Transverse colon (tissue), 4 donors: ENCODE measurements around the gene EIF4E2. TPM values are rescaled to one million over a fixed set of nuclear protein-coding genes. Genes with fewer than 3 reads are reported as not detected.
A peak's percentile ranks its signal among the peaks of the same experiment; 100 is the strongest.

Experiments
- DNase-seq: peaks from one replicate; pipeline ENCODE4 v3.0.0-alpha.2; 2019
- H3K27ac ChIP-seq, 4 donors: fragments of 200-600 bp; sonication (generic); 2 replicates each; pipeline ENCODE4 v1.5.1; 2016 to 2018; ENCODE audit warnings: inconsistent platforms in 4 of 4
- H3K27me3 ChIP-seq: fragments of 200-600 bp; sonication (generic); 2 replicates; pipeline ENCODE4 v1.5.1; 2017; ENCODE audit warnings: inconsistent platforms
- H3K36me3 ChIP-seq, 4 donors: fragments of 200-600 bp; sonication (generic); 2 replicates each; pipeline ENCODE4 v1.5.1; 2017 to 2019; ENCODE audit warnings: inconsistent platforms in 4 of 4
- H3K4me1 ChIP-seq, 4 donors: fragments of 200-600 bp; sonication (generic); 2 replicates each; pipeline ENCODE4 v1.5.1; 2017 to 2020; ENCODE audit warnings: inconsistent platforms in 4 of 4
- H3K4me3 ChIP-seq, 4 donors: fragments of 200-600 bp; sonication (generic); 1 replicate in 1 of 4; 2 replicates in 3 of 4; pipeline versions ENCODE4 v1.5.1 to v1.6.1; 2017 to 2019; ENCODE audit warnings: inconsistent platforms in 4 of 4
- H3K9me3 ChIP-seq, 2 donors: fragments of 200-600 bp; sonication (generic); 2 replicates each; pipeline ENCODE4 v1.5.1; 2017 to 2019; ENCODE audit warnings: inconsistent platforms in 2 of 2
- EP300 ChIP-seq: sonication (generic); formaldehyde crosslinking; IDR thresholded peaks from one replicate; pipeline ENCODE4 v1.6.1; 2017; ENCODE audit warnings: antibody characterized with exemption, low read depth
- POLR2A ChIP-seq: fragments of 450-650 bp; IDR thresholded peaks from one replicate; pipeline ENCODE4 v1.6.1; 2016; ENCODE audit warnings: antibody characterized with exemption, mild to moderate bottlenecking, moderate library complexity
- POLR2AphosphoS5 ChIP-seq, 3 donors: sonication (generic); formaldehyde crosslinking; IDR thresholded peaks; one replicate each; pipeline ENCODE4 v1.6.1; 2016; ENCODE audit warnings: antibody characterized with exemption in 3 of 3
- WGBS, 2 donors: methylation state at CpG; one replicate each; pipeline ENCODE4 v1.1.5; 2018; ENCODE audit warnings: low coverage in 1 of 2; 5-methylcytosine and 5-hydroxymethylcytosine counted together
- in situ Hi-C, 4 donors: fragments of 200-750 bp; cut with MboI; loops; one replicate each; pipeline versions ENCODE4 v1.15.0 to v1.15.1; 2017; ENCODE audit warnings: low sequenced_read_pairs in 3 of 4, low pct_ligation_motif_present in 1 of 4, low pct_unique_long_range_greater_than_20kb in 1 of 4
- intact Hi-C: fragments of 100-400 bp; cut with DNase I; formaldehyde crosslinking; loops from one replicate; pipeline ENCODE4 v1.15.1; 2023; ENCODE audit warnings: low total_unique reads
- total RNA-seq, 4 donors: library from RNA; depleted of rRNA; stranded (reverse); fragments of >200 nt; gene quantifications; one replicate each; pipeline ENCODE4 v1.1.0, GENCODE V29; 2016
- TF ChIP-seq, protein P1 (sequence below), 5 experiments: fragments of 200-600 bp in 3 of 5; fragments of 450-650 bp in 2 of 5; sonication (generic) in 3 of 5; IDR thresholded peaks; 1 replicate in 2 of 5; 2 replicates in 3 of 5; pipeline ENCODE4 v1.5.1; 2016 to 2017; ENCODE audit warnings: antibody characterized with exemption in 5 of 5, inconsistent platforms in 3 of 5, mild to moderate bottlenecking in 2 of 5, moderate library complexity in 1 of 5

Gene EIF4E2
- total RNA-seq, 4 donors from 2014 or later, result 46.0 to 2,324 (median 55.7) TPM

DNA sequence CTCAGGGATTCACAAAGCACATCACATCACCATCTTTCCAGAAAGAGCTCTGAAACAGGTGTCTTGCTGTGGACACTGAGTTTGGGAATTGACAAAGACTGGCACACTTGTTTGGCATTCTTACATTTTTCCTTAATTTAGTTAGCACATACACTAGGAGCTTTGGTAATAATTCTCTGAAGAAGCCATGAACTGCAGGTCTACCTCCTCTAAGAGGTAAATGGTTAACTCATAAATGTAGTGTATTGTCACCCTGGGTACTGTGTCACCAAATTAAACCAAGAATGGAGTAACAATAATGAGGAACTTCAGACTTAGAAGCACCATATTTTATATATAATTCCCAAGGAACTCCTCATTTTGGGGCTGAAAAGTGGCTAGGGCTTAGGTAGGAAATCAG is 22.6 kb downstream of the EIF4E2 start:
- in situ Hi-C loops, result no loop called here
- DNase-seq, result no peak
- Histone ChIP-seq H3K9me3 (no peaks in the 10 kb centered on the region), H3K36me3 (peaks cover 0 to 44% (median 10%) of the 10 kb centered on the region in 4 donors), H3K27ac (peak overlapping the region in 3 of 4 donors; percentile 75 to 79 (median 77)), H3K4me1 (peaks cover 0 to 27% (median 13%) of the 10 kb centered on the region in 4 donors), H3K4me3 (no peak overlapping the region), H3K27me3 (no peaks in the 10 kb centered on the region)
- intact Hi-C loops, result no loop called here
- no peak for TF ChIP-seq POLR2A
- no peak for TF ChIP-seq EP300
- no peak for TF ChIP-seq POLR2AphosphoS5 (IDR thresholded peaks at IDR 0.05)
- TF ChIP-seq, protein P1, sequence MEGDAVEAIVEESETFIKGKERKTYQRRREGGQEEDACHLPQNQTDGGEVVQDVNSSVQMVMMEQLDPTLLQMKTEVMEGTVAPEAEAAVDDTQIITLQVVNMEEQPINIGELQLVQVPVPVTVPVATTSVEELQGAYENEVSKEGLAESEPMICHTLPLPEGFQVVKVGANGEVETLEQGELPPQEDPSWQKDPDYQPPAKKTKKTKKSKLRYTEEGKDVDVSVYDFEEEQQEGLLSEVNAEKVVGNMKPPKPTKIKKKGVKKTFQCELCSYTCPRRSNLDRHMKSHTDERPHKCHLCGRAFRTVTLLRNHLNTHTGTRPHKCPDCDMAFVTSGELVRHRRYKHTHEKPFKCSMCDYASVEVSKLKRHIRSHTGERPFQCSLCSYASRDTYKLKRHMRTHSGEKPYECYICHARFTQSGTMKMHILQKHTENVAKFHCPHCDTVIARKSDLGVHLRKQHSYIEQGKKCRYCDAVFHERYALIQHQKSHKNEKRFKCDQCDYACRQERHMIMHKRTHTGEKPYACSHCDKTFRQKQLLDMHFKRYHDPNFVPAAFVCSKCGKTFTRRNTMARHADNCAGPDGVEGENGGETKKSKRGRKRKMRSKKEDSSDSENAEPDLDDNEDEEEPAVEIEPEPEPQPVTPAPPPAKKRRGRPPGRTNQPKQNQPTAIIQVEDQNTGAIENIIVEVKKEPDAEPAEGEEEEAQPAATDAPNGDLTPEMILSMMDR (IDR thresholded peaks at IDR 0.05), result no peak

DNA sequence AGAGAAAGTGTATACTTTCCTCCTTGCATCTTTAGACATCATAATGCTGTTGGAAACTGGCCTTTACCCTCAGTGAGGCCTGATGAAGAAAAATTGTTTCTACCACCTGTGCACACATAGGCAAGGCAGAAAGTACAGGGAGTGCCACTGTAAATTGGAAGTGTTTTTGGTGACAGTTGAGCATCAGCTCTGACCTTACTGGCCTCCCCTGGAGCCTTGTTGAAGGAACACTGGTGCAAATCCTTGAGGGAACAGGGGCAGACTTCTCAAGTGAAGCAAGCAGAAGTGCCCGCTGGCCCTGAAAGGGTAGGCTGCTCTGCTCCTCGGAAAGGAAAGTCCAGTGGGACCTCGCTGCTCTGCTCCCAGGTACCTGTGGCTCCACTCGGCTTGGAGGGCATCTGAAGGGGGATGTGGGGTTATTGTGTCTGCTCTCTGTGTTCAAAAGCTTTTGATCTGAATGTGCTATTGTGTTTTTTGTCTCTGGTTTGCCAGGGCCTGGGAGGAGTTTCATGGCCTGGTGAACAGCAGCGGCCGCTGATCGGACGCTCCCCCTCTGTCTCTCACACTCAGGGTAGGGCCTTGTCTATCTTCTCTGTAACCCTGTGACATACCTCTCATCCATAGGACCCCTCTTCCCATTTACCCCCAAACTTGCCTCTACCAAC is 23.4 kb downstream of the EIF4E2 start:
- Histone ChIP-seq H3K27ac (peak overlapping the region in 3 of 4 donors; percentile 75 to 79 (median 77)), H3K36me3 (peaks cover 0 to 36% (median 6%) of the 10 kb centered on the region in 4 donors), H3K4me1 (peaks cover 0 to 23% (median 10%) of the 10 kb centered on the region in 4 donors), H3K9me3 (no peaks in the 10 kb centered on the region), H3K4me3 (peak overlapping the region in 3 of 4 donors; percentile 0 to 18 (median 8)), H3K27me3 (no peaks in the 10 kb centered on the region)
- 94% methylated on average over 8 of the region's 8 CpGs; no CpG with 5 or more reads in 1 of the 2 donors for WGBS, 2 donors
- in situ Hi-C loops, result no loop called here
- TF ChIP-seq EP300, result no peak
- TF ChIP-seq POLR2A, result peak; percentile 17
- peak in 1 of 3 donors; percentile 38 for TF ChIP-seq POLR2AphosphoS5 (IDR thresholded peaks at IDR 0.05)
- intact Hi-C loops, result no loop called here
- no peak for DNase-seq

DNA sequence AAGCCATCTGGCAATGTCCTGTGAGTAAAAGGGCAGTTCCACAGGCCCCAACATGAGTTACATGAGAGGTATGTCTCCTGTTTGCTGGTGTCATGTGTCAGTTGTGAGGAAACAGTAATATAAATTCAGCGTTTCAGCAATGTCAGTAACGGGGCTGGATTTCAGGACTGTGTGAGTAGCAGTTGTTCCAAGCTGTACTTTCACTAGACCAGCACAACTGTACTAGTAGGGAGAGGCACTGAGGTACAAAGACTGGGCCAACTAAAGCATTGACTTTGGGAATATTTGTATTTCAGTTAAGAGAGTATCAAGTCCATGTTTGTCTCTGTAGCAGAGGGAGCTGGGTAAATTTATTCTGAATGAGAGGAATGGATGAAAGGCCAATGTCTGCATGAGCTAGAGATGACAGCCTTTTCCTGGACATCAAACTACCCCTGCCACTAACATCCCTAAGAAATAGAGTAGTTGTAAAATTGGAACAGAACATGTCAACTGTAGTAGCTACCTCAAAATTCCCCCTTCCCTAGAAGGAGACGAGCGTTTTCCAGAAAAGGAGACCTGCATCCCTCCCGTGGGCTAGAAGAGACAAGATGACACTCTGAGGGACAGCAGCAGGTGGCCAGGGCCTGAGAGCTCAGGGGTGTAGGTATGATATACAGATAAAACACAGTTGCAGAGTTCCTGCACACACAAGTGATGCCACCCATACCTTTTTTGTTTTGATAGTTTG is 24.4 kb downstream of the EIF4E2 start:
- H3K4me1 ChIP-seq, result peaks cover 0 to 27% (median 13%) of the 10 kb centered on the region in 4 donors
- 57 to 84% methylated on average over 1 to 5 of the region's 5 CpGs for WGBS, 2 donors
- in situ Hi-C loops, result no loop called here

DNA sequence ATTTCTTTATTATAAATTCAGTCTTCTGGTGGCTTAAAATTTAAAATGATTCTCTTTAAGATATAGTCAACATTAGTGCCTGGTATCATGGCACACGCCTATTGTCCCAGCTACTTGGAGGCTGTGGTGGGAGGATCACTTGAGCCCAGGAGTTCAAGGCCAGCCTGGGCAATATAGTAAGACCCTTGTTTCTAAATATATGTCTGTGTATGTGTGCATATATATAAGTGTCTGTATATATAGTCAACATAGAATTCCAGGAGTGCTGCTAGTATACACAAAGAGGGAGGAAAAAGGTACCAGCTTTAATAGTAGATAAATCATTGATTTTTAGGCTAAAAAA is 24.9 kb downstream of the EIF4E2 start:
- H3K4me3 ChIP-seq, result peak overlapping the region in 1 of 4 donors; percentile 4
- in situ Hi-C loops, result no loop called here
- H3K9me3 ChIP-seq, result no peaks in the 10 kb centered on the region
- no peak for DNase-seq
- intact Hi-C loops, result no loop called here
- peak overlapping the region in 3 of 4 donors; percentile 75 to 79 (median 77) for H3K27ac ChIP-seq
- 82% methylated on average over 1 of the region's 1 CpG; no CpG with 5 or more reads in 1 of the 2 donors for WGBS, 2 donors
- H3K27me3 ChIP-seq, result no peaks in the 10 kb centered on the region
- H3K4me1 ChIP-seq, result peaks cover 0 to 31% (median 14%) of the 10 kb centered on the region in 4 donors
- H3K36me3 ChIP-seq, result peaks cover 0 to 21% (median 0%) of the 10 kb centered on the region in 4 donors
- TF ChIP-seq EP300, result no peak
- TF ChIP-seq, protein P1 (IDR thresholded peaks at IDR 0.05), result no peak

More for the DNA sequence above, 24.4 kb downstream of the EIF4E2 start:
- H3K27me3 ChIP-seq, result no peaks in the 10 kb centered on the region
- peak overlapping the region in 2 of 4 donors; percentile 0 to 18 for H3K4me3 ChIP-seq
- TF ChIP-seq EP300 (no peak), POLR2AphosphoS5 (IDR thresholded peaks at IDR 0.05) (no peak), POLR2A (no peak)
- TF ChIP-seq, protein P1 (IDR thresholded peaks at IDR 0.05), result no peak
- intact Hi-C loops, result no loop called here
- peak overlapping the region in 3 of 4 donors; percentile 75 to 79 (median 77) for H3K27ac ChIP-seq
- no peaks in the 10 kb centered on the region for H3K9me3 ChIP-seq
- no peak for DNase-seq
- H3K36me3 ChIP-seq, result peaks cover 0 to 26% (median under 1%) of the 10 kb centered on the region in 4 donors
